Gastroesophageal sphincter (tissue), 4 donors: ENCODE measurements around the gene POR. TPM values are rescaled to one million over a fixed set of nuclear protein-coding genes. Genes with fewer than 3 reads are reported as not detected.
A peak's percentile ranks its signal among the peaks of the same experiment; 100 is the strongest.

Source experiments
- ATAC-seq: fragments of 150-250 bp; one replicate; pipeline ENCODE4 v1.9.1; 2016; ENCODE audit warnings: mild to moderate bottlenecking, moderate library complexity
- H3K27ac ChIP-seq, 4 donors: fragments of 200-600 bp; sonication (generic) in 3 of 4; 1 replicate in 3 of 4; 2 replicates in 1 of 4; pipeline ENCODE4 v1.5.1; 2016 to 2019
- H3K27me3 ChIP-seq: fragments of 200-600 bp; sonication (generic); one replicate; pipeline ENCODE4 v1.5.1; 2019
- H3K36me3 ChIP-seq, 2 donors: fragments of 200-600 bp; sonication (generic); one replicate each; pipeline ENCODE4 v1.5.1; 2019; ENCODE audit warnings: control low read depth in 1 of 2
- H3K4me1 ChIP-seq, 3 donors: fragments of 200-600 bp; sonication (generic); 1 replicate in 2 of 3; 2 replicates in 1 of 3; pipeline ENCODE4 v1.5.1; 2016 to 2019; ENCODE audit warnings: control low read depth in 2 of 3
- H3K4me3 ChIP-seq, 2 donors: fragments of 200-600 bp; sonication (generic); one replicate each; pipeline ENCODE4 v1.5.1; 2019; ENCODE audit warnings: mild to moderate bottlenecking in 1 of 2, moderate library complexity in 1 of 2
- H3K9me3 ChIP-seq, 3 donors: fragments of 200-600 bp; sonication (generic); one replicate each; pipeline ENCODE4 v1.5.1; 2017 to 2019; ENCODE audit warnings: control low read depth in 2 of 3
- CTCF ChIP-seq, 4 experiments: fragments of 200-600 bp in 2 of 4; fragments of 450-650 bp in 2 of 4; sonication (generic) in 1 of 4; IDR thresholded peaks; one replicate each; pipeline ENCODE4 v1.5.1; 2017 to 2019; ENCODE audit warnings: antibody characterized with exemption in 4 of 4, mild to moderate bottlenecking in 2 of 4, moderate library complexity in 2 of 4
- EP300 ChIP-seq: sonication (generic); formaldehyde crosslinking; IDR thresholded peaks from one replicate; pipeline ENCODE4 v1.6.1; 2017; ENCODE audit warnings: antibody characterized with exemption, mild to moderate bottlenecking
- POLR2A ChIP-seq, 2 donors: fragments of 450-650 bp; IDR thresholded peaks; one replicate each; pipeline ENCODE4 v1.6.1; 2017; ENCODE audit warnings: antibody characterized with exemption in 2 of 2, mild to moderate bottlenecking in 2 of 2, moderate library complexity in 1 of 2
- POLR2AphosphoS5 ChIP-seq: sonication (generic); formaldehyde crosslinking; IDR thresholded peaks from one replicate; pipeline ENCODE4 v1.6.1; 2017; ENCODE audit warnings: antibody characterized with exemption
- WGBS, 2 donors: methylation state at CpG; one replicate each; pipeline ENCODE4 v1.1.5; 2018; ENCODE audit warnings: low coverage in 1 of 2; 5-methylcytosine and 5-hydroxymethylcytosine counted together
- total RNA-seq, 4 donors: library from RNA; depleted of rRNA; stranded (reverse); fragments of >200 nt; gene quantifications; one replicate each; pipeline ENCODE4 v1.1.0, GENCODE V29; 2016

POR gene
- total RNA-seq, 4 donors from 2014 or later: 31.5 to 54.3 (median 47.7) TPM

GRCh38 chr7:75937958-75938786 lies 23.2 kb downstream of the POR start:
- Histone ChIP-seq H3K36me3 (peaks cover 0 to 9% of the 10 kb centered on the region in 2 donors), H3K4me3 (no peak overlapping the region), H3K9me3 (no peaks in the 10 kb centered on the region), H3K27me3 (no peaks in the 10 kb centered on the region), H3K27ac (no peak overlapping the region), H3K4me1 (peaks cover 0 to 7% (median 0%) of the 10 kb centered on the region in 3 donors)
- peak; percentile 22 for TF ChIP-seq POLR2AphosphoS5
- TF ChIP-seq EP300: no peak
- TF ChIP-seq POLR2A (IDR thresholded peaks at IDR 0.05): no peak
- ATAC-seq: peak; percentile 72
- WGBS, 2 donors: 74 to 86% methylated on average over 1 to 5 of the region's 15 CpGs

GRCh38 chr7:75938921-75939320 lies 24.0 kb downstream of the POR start:
- WGBS, 2 donors: 83 to 100% methylated on average over 1 of the region's 6 CpGs
- Histone ChIP-seq H3K9me3 (no peaks in the 10 kb centered on the region), H3K27ac (no peak overlapping the region), H3K4me1 (peaks cover 0 to 7% (median 0%) of the 10 kb centered on the region in 3 donors), H3K27me3 (no peaks in the 10 kb centered on the region), H3K36me3 (peaks cover 0 to 9% of the 10 kb centered on the region in 2 donors), H3K4me3 (no peak overlapping the region)
- no peak for TF ChIP-seq EP300
- TF ChIP-seq CTCF (IDR thresholded peaks at IDR 0.05): no peak
- TF ChIP-seq POLR2AphosphoS5: no peak
- TF ChIP-seq POLR2A (IDR thresholded peaks at IDR 0.05): no peak
- no peak for ATAC-seq

DNA sequence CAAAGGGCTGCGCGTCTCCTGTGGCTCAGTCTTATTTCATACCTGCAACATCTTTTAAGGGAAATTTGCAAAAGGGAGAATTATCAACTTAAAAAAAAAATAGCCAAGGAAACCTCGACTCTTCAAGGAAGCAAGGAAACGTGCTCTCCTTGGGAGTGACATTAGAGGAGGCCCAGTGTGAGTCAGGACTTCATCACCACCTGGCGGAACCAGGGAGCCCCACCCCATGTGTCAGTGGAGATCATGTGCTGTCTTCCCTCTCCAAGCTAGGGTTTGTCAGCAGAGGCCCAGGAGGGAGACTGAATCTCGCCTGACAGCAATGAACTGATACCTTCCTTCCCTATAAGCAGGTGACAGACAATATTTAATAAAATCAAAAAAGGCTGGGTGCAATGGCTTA lies 28.9 kb downstream of the POR start:
- TF ChIP-seq CTCF (IDR thresholded peaks at IDR 0.05) (no peak), POLR2A (IDR thresholded peaks at IDR 0.05) (no peak), POLR2AphosphoS5 (no peak), EP300 (no peak)
- Histone ChIP-seq H3K27ac (no peak overlapping the region), H3K9me3 (no peaks in the 10 kb centered on the region), H3K36me3 (peaks cover 0 to 9% of the 10 kb centered on the region in 2 donors), H3K4me3 (no peak overlapping the region), H3K4me1 (peaks cover 0 to 8% (median 4%) of the 10 kb centered on the region in 3 donors), H3K27me3 (no peaks in the 10 kb centered on the region)
- WGBS, 2 donors: 70% methylated on average over 2 to 4 of the region's 6 CpGs
- no peak for ATAC-seq

GRCh38 chr7:75944507-75944906 lies 29.6 kb downstream of the POR start:
- no peaks in the 10 kb centered on the region for H3K9me3 ChIP-seq
- TF ChIP-seq POLR2A (IDR thresholded peaks at IDR 0.05): no peak
- TF ChIP-seq EP300: no peak
- no peak for TF ChIP-seq POLR2AphosphoS5
- TF ChIP-seq CTCF (IDR thresholded peaks at IDR 0.05): no peak
- peaks cover 0 to 9% of the 10 kb centered on the region in 2 donors for H3K36me3 ChIP-seq
- no peaks in the 10 kb centered on the region for H3K27me3 ChIP-seq
- WGBS, 2 donors: 93 to 100% methylated on average over 1 of the region's 1 CpG
- H3K4me3 ChIP-seq: no peak overlapping the region
- no peak for ATAC-seq
- no peak overlapping the region for H3K27ac ChIP-seq
- H3K4me1 ChIP-seq: peaks cover 0 to 8% (median 4%) of the 10 kb centered on the region in 3 donors

DNA sequence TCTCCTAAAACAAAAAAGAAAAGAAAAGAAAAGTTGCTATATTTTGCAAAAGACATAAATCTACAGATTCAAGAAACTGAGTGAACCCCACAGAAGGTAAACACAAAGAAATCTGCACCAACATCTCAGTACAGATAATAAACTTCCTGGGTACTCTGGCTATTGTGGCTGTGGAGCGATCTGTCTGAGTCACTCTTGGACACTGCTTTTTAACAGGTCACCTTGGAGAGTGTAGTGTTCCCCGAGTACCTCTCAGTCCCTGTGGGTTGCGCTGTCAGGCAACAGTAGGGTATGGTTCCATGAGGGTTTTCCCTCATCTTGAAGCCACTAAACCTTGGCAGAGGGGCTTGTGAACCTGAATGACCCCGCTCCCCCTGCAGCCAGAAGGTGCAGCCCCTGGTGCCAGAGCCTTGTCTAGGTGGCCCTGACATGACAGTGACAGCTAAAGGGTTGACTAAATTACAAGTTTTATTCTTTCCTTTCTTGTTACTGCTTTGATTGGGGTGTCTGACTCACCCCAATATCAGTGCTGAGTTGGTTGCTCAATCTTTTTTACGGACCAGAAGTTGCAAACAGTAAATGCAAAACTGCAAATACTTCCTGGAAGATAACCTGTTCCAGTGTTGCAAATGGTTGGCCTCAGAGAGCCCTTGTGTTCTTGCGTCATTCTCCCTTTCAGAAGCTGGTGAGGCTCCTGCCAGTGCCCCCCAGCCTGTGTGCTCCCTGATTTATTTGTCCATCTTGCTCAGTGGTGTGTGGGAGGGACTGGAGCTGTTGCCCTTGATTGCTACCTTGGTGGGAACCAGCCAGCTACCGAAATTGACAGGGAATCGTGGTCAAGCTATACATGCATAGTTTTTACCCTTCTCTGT lies 30.6 kb downstream of the POR start:
- H3K27ac ChIP-seq: no peak overlapping the region
- H3K4me1 ChIP-seq: peaks cover 0 to 16% (median 4%) of the 10 kb centered on the region in 3 donors
- TF ChIP-seq EP300 (no peak), POLR2A (IDR thresholded peaks at IDR 0.05) (no peak), CTCF (IDR thresholded peaks at IDR 0.05) (no peak), POLR2AphosphoS5 (no peak)
- no peaks in the 10 kb centered on the region for H3K9me3 ChIP-seq
- no peak overlapping the region for H3K4me3 ChIP-seq
- peak; percentile 31 for ATAC-seq
- no peaks in the 10 kb centered on the region for H3K27me3 ChIP-seq
- WGBS, 2 donors: 81 to 93% methylated on average over 4 to 6 of the region's 8 CpGs
- H3K36me3 ChIP-seq: peaks cover 0 to 9% of the 10 kb centered on the region in 2 donors
